HL-60 (cell line): ENCODE results near the gene INO80C.
"Not testable (repeated sequence)": the region's sequence is repeated elsewhere in the genome, so short reads cannot be mapped to it uniquely, and the experiment has no call there.

Source experiments
- DNase-seq, 2 experiments: peaks; one replicate each; pipeline ENCODE4 v3.0.0-alpha.2; 2010 to 2020; ENCODE audit warnings: low read depth in 1 of 2, low spot score in 1 of 2
- H3K27ac ChIP-seq: fragments of 250-450 bp; sonication (Bioruptor Pico); replicated peaks from 2 replicates; pipeline ENCODE4 v1.5.1; 2020; ENCODE audit warnings: mild to moderate bottlenecking, moderate library complexity
- H3K27me3 ChIP-seq: fragments of 250-450 bp; sonication (Bioruptor Pico); 2 replicates; pipeline ENCODE4 v1.5.1; 2021; ENCODE audit warnings: mild to moderate bottlenecking, moderate library complexity; ENCODE audit not compliant: insufficient read depth, poor library complexity, severe bottlenecking
- H3K4me3 ChIP-seq: replicated peaks from 2 replicates; pipeline ENCODE4 v1.5.1; 2011; ENCODE audit warnings: mild to moderate bottlenecking, control low read depth, low read length; ENCODE audit not compliant: insufficient read depth
- GABPA ChIP-seq: IDR thresholded peaks from 2 replicates; pipeline ENCODE4 v1.6.1; 2012; ENCODE audit warnings: low read depth
- POLR2AphosphoS5 ChIP-seq: IDR thresholded peaks from 2 replicates; pipeline ENCODE4 v1.6.1; 2012; ENCODE audit warnings: low read depth
- SPI1 ChIP-seq: IDR thresholded peaks from 2 replicates; pipeline ENCODE4 v1.6.1; 2012; ENCODE audit warnings: low read depth, mild to moderate bottlenecking, borderline replicate concordance
- TF ChIP-seq, protein P1 (sequence below): IDR thresholded peaks from 2 replicates; pipeline ENCODE4 v1.6.1; 2012; ENCODE audit warnings: low read depth; ENCODE audit not compliant: insufficient replicate concordance
- TF ChIP-seq, protein P2 (sequence below): IDR thresholded peaks from one replicate; pipeline ENCODE4 v1.5.1; 2011; ENCODE audit warnings: low read length, control low read depth, inconsistent platforms; ENCODE audit not compliant: insufficient read depth

INO80C gene

DNA sequence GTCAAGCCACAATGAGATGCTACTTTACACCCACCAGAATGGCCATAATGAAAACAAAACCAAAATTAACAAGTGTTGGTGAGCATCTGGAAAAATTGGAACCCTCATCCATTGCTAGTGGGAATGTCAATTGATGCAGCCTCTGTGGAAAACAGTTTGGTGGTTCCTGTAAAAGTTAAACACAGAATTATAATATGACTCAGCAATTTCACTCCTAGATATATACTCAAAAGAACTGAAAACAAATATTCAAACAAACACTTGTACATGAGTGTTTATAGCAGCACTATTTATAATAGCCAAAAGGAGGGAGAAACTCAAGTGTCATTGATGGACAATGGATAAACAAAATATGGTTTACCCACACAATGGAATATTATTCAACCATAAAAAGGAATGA is 43.0 kb downstream of the INO80C start:
- Histone ChIP-seq H3K27me3 (no peaks in the 10 kb centered on the region), H3K4me3 (no peak overlapping the region), H3K27ac (no peak overlapping the region)
- no peak for DNase-seq
- TF ChIP-seq POLR2AphosphoS5, result no peak
- TF ChIP-seq, protein P1, sequence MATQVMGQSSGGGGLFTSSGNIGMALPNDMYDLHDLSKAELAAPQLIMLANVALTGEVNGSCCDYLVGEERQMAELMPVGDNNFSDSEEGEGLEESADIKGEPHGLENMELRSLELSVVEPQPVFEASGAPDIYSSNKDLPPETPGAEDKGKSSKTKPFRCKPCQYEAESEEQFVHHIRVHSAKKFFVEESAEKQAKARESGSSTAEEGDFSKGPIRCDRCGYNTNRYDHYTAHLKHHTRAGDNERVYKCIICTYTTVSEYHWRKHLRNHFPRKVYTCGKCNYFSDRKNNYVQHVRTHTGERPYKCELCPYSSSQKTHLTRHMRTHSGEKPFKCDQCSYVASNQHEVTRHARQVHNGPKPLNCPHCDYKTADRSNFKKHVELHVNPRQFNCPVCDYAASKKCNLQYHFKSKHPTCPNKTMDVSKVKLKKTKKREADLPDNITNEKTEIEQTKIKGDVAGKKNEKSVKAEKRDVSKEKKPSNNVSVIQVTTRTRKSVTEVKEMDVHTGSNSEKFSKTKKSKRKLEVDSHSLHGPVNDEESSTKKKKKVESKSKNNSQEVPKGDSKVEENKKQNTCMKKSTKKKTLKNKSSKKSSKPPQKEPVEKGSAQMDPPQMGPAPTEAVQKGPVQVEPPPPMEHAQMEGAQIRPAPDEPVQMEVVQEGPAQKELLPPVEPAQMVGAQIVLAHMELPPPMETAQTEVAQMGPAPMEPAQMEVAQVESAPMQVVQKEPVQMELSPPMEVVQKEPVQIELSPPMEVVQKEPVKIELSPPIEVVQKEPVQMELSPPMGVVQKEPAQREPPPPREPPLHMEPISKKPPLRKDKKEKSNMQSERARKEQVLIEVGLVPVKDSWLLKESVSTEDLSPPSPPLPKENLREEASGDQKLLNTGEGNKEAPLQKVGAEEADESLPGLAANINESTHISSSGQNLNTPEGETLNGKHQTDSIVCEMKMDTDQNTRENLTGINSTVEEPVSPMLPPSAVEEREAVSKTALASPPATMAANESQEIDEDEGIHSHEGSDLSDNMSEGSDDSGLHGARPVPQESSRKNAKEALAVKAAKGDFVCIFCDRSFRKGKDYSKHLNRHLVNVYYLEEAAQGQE, result no peak
- TF ChIP-seq SPI1, result no peak
- TF ChIP-seq, protein P2, sequence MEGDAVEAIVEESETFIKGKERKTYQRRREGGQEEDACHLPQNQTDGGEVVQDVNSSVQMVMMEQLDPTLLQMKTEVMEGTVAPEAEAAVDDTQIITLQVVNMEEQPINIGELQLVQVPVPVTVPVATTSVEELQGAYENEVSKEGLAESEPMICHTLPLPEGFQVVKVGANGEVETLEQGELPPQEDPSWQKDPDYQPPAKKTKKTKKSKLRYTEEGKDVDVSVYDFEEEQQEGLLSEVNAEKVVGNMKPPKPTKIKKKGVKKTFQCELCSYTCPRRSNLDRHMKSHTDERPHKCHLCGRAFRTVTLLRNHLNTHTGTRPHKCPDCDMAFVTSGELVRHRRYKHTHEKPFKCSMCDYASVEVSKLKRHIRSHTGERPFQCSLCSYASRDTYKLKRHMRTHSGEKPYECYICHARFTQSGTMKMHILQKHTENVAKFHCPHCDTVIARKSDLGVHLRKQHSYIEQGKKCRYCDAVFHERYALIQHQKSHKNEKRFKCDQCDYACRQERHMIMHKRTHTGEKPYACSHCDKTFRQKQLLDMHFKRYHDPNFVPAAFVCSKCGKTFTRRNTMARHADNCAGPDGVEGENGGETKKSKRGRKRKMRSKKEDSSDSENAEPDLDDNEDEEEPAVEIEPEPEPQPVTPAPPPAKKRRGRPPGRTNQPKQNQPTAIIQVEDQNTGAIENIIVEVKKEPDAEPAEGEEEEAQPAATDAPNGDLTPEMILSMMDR, result no peak
- TF ChIP-seq GABPA, result no peak

DNA sequence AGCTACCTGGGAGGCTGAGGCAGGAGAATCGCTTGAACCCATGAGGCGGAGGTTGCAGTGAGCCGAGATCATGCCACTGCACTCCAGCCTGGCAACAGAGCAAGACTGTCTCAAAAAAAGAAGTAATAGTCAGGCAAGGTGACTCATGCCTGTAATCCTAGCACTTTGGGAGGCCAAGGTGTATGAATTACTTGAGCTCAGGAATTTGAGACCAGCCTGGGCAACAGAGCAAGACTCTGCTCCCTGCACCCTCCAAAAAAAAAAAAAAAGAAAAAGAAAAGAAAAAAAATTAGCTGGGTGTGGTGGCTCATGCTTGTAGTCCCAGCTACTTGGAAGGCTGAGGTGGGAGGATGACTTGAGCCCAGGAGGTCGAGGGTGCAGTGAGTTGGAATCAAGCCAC is 44.7 kb downstream of the INO80C start:
- not testable (repeated sequence) for H3K27ac ChIP-seq, H3K27me3 ChIP-seq, H3K4me3 ChIP-seq, DNase-seq

DNA sequence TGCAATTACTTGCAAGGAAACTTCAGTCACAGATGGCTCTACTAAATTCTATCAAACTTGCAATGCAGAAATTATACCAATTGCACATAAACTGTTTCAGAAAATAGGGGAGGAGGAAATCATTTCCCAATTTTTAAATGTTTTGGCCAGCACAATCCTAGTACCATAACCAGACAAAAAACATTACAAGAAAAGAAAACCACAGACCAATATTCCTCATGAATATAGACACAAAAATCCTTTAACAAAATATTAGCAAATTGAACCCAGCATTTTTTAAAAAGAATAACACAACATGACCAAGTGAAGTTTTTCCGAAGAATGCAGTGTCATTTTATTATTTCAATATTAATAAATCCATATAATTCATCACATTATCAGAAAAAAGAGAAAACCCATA is 45.8 kb downstream of the INO80C start:
- TF ChIP-seq GABPA (no peak), SPI1 (no peak), POLR2AphosphoS5 (no peak)
- TF ChIP-seq, protein P2, result no peak
- TF ChIP-seq, protein P1, result no peak
- no peaks in the 10 kb centered on the region for H3K27me3 ChIP-seq
- H3K27ac ChIP-seq, result no peak overlapping the region

DNA sequence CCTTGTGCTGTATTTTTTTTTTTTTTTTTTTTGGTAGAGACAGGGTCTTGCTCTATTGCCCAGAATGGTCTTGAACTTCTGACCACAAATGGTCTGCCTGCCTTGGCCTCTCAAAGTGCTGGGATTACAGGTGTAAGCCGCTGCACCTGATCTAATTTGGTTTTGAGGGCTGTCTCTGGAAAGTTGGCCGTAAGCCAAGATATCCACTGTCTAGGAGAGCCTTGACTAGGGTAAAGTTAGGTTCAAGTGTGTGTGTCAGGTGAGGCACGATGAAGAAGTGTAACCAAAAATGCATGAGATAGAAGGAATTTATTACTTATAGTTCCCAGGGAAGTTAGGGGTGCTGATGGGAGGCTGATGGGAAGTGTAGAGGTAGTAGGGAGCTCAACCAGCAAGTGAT is 46.7 kb downstream of the INO80C start:
- H3K4me3 ChIP-seq, result no peak overlapping the region
- no peak for DNase-seq
- TF ChIP-seq, protein P2, result no peak
- TF ChIP-seq POLR2AphosphoS5 (no peak), SPI1 (no peak), GABPA (no peak)
- TF ChIP-seq, protein P1, result no peak
- H3K27ac ChIP-seq, result no peak overlapping the region
- H3K27me3 ChIP-seq, result no peaks in the 10 kb centered on the region

More for the DNA sequence above, 45.8 kb downstream of the INO80C start:
- H3K4me3 ChIP-seq, result no peak overlapping the region
- no peak for DNase-seq
